Mucosa of descending colon (tissue), 3 donors: Measurements from ENCODE around the gene PIK3CG. TPM values are rescaled to one million over a fixed set of nuclear protein-coding genes. Genes with fewer than 3 reads are reported as not detected.
"Not testable (repeated sequence)": the region's sequence is repeated elsewhere in the genome, so short reads cannot be mapped to it uniquely, and the experiment has no call there.

Experiments used
- ATAC-seq: fragments of 200-7000 bp; cut with Tn5 transposase; one replicate; pipeline ENCODE4 v1.9.1; 2020; ENCODE audit warnings: mild to moderate bottlenecking, moderate library complexity
- DNase-seq, 3 donors: peaks; one replicate each; pipeline ENCODE4 v3.0.0-alpha.2; 2020
- H3K36me3 ChIP-seq: fragments of 200-600 bp; one replicate; pipeline ENCODE4 v1.8.0; 2021; ENCODE audit warnings: low read depth, mild to moderate bottlenecking
- H3K4me1 ChIP-seq: fragments of 200-600 bp; one replicate; pipeline ENCODE4 v1.8.0; 2021; ENCODE audit warnings: low read depth, mild to moderate bottlenecking
- H3K4me3 ChIP-seq: fragments of 200-600 bp; one replicate; pipeline ENCODE4 v1.8.0; 2021; ENCODE audit warnings: mild to moderate bottlenecking
- H3K9me3 ChIP-seq: fragments of 200-600 bp; one replicate; pipeline ENCODE4 v1.8.0; 2021; ENCODE audit warnings: mild to moderate bottlenecking
- intact Hi-C, 2 donors: fragments of 100-400 bp; cut with DNase I in 1 of 2; cut with micrococcal nuclease in 1 of 2; formaldehyde crosslinking; loops; one replicate each; pipeline versions ENCODE4 v1.11.0 to v1.11.1; 2022; cut with DNase I, micrococcal nuclease
- total RNA-seq, 3 donors: library from RNA; stranded (reverse); fragmentation: NEBNext Ultra II Directional in 2 of 3; extraction: Animal tissue kit (Norgen Biotek cat#: 25700) in 2 of 3; gene quantifications; one replicate each; pipeline versions ENCODE4 v1.2.1 to v1.2.4, GENCODE V29; 2021 to 2023
- TF ChIP-seq, protein P1 (sequence below): fragments of 200-600 bp; IDR thresholded peaks from one replicate; pipeline ENCODE4 v1.8.0; 2022; ENCODE audit warnings: antibody characterized with exemption, mild to moderate bottlenecking
- donor health status: DM: no; HTN: no; CAD: no; lungs with moderate emphysema.
- donor health status: DM: no; HTN: no; CAD: no.
- donor health status: DM: no; HTN: yes; CAD: no.

Gene PIK3CG
- total RNA-seq, 3 donors from 2014 or later = 3.1 to 7.1 (median 5.5) TPM

DNA sequence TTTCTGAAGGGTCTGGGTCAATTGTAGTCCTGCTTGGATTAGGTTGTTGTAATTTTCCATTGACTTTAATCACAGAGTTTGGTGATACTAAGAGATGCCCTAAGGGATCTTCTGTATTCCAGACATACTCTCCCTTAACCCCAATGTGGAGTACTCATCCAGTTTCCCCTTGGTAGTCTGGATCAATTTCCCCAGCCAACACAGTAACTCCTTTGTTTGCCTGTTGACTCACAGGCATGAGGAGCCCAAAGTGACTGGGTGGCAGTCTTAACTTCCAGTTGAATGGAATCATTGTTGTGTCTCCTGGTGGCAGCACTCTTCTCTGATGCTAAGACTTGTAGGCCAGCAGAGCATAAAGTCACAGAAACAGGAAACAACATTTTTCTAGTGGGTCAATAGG is 41.5 kb upstream of the PIK3CG start:
- DNase-seq (no peak), ATAC-seq (no peak)
- Histone ChIP-seq H3K4me1 (no peaks in the 10 kb centered on the region), H3K4me3 (no peak overlapping the region), H3K36me3 (no peaks in the 10 kb centered on the region), H3K9me3 (no peaks in the 10 kb centered on the region)
- TF ChIP-seq, protein P1, sequence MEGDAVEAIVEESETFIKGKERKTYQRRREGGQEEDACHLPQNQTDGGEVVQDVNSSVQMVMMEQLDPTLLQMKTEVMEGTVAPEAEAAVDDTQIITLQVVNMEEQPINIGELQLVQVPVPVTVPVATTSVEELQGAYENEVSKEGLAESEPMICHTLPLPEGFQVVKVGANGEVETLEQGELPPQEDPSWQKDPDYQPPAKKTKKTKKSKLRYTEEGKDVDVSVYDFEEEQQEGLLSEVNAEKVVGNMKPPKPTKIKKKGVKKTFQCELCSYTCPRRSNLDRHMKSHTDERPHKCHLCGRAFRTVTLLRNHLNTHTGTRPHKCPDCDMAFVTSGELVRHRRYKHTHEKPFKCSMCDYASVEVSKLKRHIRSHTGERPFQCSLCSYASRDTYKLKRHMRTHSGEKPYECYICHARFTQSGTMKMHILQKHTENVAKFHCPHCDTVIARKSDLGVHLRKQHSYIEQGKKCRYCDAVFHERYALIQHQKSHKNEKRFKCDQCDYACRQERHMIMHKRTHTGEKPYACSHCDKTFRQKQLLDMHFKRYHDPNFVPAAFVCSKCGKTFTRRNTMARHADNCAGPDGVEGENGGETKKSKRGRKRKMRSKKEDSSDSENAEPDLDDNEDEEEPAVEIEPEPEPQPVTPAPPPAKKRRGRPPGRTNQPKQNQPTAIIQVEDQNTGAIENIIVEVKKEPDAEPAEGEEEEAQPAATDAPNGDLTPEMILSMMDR = no peak
- intact Hi-C loops = no loop called here

DNA sequence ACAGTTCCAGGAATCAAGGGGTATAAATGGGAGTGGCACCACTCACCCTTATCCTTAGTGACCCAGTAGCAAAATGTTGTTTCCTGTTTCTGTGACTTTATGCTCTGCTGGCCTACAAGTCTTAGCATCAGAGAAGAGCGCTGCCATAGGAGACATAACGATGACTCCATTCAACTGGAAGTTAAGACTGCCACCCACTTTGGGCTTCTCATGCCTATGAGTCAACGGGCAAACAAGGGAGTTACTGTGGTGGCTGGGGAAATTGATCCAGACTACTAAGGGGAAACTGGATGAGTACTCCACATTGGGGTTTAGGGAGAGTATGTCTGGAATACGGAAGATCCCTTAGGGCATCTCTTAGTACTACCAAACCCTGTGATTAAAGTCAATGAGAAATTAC is 40.6 kb upstream of the PIK3CG start:
- H3K9me3 ChIP-seq = no peaks in the 10 kb centered on the region
- TF ChIP-seq, protein P1 = no peak
- no peak for ATAC-seq

DNA sequence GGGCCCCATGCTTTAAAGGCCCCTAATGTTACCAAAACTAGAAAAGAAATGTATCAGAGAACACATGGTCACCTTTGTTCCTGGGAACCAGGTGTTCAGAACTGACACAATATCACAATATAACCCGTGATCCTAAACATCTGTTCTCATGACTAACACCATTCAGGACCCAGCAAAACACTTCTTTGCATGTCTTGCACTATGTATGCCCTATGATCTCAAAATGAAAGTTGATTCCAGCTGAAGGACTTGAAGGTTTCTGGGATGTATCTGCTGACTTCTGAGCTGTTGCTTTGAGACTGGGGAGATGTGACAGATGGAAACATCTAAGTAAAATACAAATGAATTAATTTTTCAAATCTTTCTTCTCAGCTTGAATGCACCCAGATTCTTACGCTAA is 37.5 kb upstream of the PIK3CG start:
- ATAC-seq (no peak), DNase-seq (no peak)
- Histone ChIP-seq H3K4me3 (no peak overlapping the region), H3K4me1 (no peaks in the 10 kb centered on the region), H3K9me3 (no peaks in the 10 kb centered on the region), H3K36me3 (no peaks in the 10 kb centered on the region)
- intact Hi-C loops = no loop called here
- TF ChIP-seq, protein P1 = no peak

More for the DNA sequence above, 40.6 kb upstream of the PIK3CG start:
- H3K4me3 ChIP-seq = no peak overlapping the region
- H3K36me3 ChIP-seq = no peaks in the 10 kb centered on the region
- DNase-seq = no peak
- no peaks in the 10 kb centered on the region for H3K4me1 ChIP-seq
- intact Hi-C loops = no loop called here

DNA sequence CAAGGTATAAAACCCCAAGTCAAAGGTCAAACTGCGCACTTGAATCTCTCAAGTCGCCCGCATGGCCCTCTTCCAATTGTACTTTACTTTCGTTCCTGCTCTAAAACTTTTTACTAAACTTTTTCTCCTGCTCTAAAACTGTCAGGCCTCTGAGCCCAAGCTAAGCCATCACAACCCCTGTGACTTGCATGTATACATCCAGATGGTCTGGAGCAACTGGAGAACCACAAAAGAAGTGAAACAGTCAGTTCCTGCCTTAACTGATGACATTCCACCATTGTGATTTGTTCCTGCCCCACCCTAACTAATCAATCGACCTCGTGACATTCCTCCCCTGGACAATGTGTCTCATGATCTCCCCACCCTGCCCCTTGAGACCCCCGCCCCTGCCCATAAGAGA is 35.6 kb upstream of the PIK3CG start:
- H3K9me3 ChIP-seq = no peaks in the 10 kb centered on the region
- ATAC-seq (no peak), DNase-seq (no peak)
- no peaks in the 10 kb centered on the region for H3K36me3 ChIP-seq
- intact Hi-C loops = no loop called here
- no peak overlapping the region for H3K4me3 ChIP-seq
- no peaks in the 10 kb centered on the region for H3K4me1 ChIP-seq
- TF ChIP-seq, protein P1 = no peak

DNA sequence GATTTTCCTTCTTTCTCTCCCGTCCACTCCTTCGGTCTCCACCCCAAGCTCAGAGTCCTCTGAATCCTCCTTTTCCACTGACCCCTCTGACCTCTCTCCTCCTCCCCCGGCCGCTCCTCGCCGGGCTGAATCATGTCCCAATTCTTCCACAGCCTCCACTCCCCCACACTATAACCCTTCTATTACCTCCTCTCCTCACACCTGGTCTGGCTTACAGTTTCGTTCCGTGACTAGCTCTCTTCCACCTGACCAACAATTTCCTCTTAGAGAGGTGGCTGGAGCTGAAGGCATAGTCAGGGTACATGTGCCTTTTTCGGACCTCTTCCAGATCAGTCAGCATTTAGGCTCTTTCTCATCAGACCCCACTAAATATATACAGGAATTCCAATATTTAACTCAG is 34.2 kb upstream of the PIK3CG start:
- H3K4me1 ChIP-seq, intact Hi-C loops, H3K36me3 ChIP-seq, H3K9me3 ChIP-seq, ATAC-seq, DNase-seq, H3K4me3 ChIP-seq: not testable (repeated sequence)

DNA sequence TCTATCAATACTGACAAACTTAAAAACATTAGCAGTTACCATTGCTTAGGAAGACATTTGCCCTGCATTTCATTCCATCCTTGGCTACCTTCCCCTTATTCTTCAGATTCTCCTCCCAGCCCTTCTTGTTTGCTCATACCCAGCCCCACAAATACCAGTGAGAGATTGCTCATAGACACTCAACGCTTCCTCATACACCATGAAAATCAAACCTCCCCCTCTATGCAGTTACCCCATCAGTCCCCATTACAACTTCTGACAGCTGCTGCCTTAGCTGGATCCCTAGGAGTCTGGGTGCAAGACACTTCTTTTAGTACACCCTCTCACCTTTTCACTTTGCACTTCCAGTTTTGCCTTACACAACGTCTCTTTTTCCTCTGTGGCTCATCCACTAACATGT is 28.3 kb upstream of the PIK3CG start:
- no peaks in the 10 kb centered on the region for H3K4me1 ChIP-seq
- TF ChIP-seq, protein P1 = no peak
- H3K36me3 ChIP-seq = no peaks in the 10 kb centered on the region
- no peak overlapping the region for H3K4me3 ChIP-seq
- intact Hi-C loops = no loop called here
- DNase-seq (no peak), ATAC-seq (no peak)
- no peaks in the 10 kb centered on the region for H3K9me3 ChIP-seq
